NCI-H2029 (cell line): Measurements from ENCODE around the gene OR56A3.
"Not testable (repeated sequence)": the region's sequence is repeated elsewhere in the genome, so short reads cannot be mapped to it uniquely, and the experiment has no call there.

Source experiments
- DNase-seq: peaks from one replicate; lab custom pipeline; 2025; lab: John Stamatoyannopoulos, UW

Gene OR56A3

GRCh38 chr11:5941951-5942350 is at the start of gene OR56A3:
OR56A3 (plus strand) TSS chr11:5942251; CDS start chr11:5947347, 5,096 bp downstream.
- no peak for DNase-seq

- no peak for DNase-seq
These were observed 49.1 kb upstream of the OR56A3 start, which contains the start of gene OR52E5 for GRCh38 chr11:5892908-5893307. OR52E5 (plus strand) TSS chr11:5893208; CDS start chr11:5900777, 7,569 bp downstream.

DNA sequence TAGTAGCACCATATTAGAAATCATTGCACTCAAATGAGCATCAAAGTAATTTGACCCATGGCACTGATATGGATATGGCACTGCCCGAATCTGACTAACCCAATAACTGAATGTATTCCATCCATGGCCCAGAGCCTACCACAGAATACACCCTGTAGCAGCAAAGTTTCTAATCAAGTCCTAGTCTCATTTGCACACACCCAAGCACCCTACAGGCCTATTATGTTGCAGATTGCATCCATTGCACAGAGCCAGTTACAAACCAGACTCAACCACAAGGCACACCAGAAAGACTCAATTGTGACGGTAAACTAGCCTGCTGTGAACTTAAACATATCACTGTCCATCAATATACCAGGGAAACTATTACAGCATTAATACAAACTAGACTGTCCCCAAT is 42.5 kb upstream of the OR56A3 start:
- DNase-seq = no peak

GRCh38 chr11:5910540-5910939 is 31.5 kb upstream of the OR56A3 start:
- no peak for DNase-seq

GRCh38 chr11:5922749-5923426 is 19.2 kb upstream of the OR56A3 start:
- DNase-seq = no peak

DNA sequence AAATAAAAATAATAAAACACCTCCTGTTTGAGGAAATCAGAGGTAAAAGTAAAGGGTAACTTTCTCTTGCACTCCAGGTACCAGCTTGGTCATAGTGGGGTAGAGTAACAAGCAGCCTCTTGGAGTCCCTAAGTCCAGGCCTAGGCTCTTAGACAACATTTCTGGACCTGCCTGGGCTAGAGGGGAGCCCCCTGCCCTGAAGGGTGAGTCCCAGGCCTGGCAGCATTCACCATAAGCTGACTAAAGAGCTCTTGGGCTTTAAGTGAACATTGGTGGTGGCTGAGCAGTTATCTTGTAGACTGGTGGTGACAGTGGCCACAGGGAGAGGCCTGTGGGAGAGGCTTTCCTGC is 18.6 kb upstream of the OR56A3 start:
- no peak for DNase-seq

DNA sequence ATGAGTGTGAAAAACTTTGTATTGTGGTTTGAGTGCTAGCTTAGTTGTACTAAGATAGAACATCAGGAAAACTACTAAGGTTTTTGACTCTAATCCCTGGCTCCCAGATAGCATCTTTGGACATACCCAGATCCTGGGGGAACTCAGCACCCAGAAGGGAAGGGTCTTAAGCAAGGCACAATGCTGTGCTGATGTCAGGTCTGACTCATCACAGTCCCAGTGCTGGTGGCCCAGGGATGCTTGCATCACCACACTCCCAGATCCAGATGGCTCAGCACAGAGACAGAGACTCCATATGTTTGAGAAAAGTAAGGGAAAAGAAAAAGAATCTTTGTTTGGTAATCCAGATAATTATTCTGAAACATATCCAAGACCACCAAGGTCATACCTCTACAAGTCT is 18.3 kb upstream of the OR56A3 start:
- no peak for DNase-seq

- DNase-seq = no peak
These were observed 13.8 kb upstream of the OR56A3 start for GRCh38 chr11:5928271-5928670.

DNA sequence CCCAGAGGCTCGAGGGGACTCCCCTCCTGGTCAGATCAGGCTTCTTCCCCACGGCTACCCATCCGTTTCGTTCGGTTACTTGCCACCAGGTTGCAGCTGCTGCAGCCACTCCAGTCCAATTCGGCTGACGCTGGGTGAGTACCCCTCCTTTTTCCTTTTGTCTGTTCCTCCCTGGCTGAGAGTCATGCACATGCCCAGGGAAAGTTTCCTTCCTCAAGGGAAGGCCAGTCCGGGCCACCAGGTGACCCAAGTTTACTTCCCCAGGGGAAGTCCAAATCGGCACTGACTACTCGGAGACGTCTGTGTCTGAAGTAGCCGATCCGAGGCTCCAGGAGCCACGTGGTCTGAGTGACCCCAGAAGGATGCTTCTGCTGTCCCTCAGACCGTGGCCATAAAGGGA is 13.2 kb upstream of the OR56A3 start:
- DNase-seq = no peak

DNA sequence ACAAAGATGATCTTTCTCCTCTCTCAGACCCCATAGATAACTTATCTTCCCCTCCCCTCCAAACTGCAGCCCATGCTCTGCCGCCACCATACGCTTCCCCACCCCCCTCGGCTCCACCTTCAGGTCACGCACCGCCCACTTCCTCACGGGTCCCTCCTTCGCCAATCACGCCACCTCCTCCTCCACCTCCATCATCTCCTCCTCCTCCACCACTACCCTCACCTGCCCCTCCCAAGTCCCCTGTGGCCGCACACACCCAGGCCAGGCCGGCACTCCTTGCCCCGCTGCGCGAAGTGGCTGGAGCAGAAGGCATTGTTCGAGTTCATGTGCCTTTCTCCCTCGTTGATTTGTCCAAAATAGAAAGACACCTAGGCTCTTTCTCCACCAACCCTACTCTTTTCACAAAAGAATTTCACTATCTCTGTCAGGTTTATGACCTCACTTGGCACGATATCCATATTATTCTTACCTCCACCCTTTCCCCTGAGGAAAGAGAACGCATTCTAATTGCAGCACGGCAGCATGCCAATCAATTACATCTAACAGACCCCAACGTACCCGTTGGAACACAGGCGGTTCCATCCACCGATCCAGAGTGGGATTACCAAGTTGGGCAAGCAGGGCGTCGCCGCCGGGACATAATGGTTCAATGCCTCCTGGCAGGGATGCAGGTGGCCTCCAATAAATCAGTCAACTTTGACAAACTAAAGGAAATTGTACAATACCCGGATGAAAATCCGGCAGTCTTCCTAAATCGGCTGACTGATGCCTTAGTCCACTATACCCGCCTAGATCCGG is 12.3 kb upstream of the OR56A3 start:
- no peak for DNase-seq

DNA sequence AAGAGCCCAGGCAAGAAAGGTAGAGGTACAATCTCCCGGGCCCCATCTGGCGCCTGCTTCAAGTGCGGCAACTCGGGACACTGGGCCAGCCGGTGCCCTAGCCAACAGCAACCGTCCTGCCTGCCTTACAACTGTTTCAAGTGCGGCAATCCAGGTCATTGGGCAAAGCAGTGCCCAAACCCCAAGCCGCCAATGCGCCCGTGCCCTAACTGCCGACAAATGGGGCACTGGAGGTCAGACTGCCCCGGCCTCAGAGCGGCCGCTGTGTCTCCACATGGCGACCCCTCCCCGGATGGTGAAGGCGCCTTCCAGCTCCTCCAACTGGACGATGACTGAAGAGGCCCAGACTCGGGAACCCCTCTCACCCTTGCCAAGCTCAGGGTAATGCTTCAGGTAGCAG is 11.4 kb upstream of the OR56A3 start:
- no peak for DNase-seq

GRCh38 chr11:5931061-5931460 is 11.0 kb upstream of the OR56A3 start:
- DNase-seq = no peak

DNA sequence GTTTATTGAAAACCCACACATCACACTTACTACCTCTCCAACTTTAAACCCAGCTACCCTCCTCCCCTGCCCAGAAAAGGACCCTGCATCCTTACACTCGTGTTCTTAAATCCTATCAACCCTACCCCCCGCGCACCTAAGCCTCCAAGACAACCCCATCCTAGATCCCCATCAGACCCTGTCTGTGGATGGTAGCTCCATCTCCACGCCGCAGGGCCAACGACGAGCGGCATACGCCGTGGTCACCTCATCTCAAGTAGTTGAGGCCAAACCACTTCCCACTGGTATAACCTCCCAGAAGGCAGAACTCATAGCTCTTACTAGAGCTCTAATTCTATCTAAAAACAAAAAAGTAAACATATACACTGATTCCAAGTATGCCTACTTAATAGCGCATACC is 9.4 kb upstream of the OR56A3 start:
- DNase-seq = no peak

GRCh38 chr11:5933116-5933515 is 8.9 kb upstream of the OR56A3 start:
- no peak for DNase-seq

DNA sequence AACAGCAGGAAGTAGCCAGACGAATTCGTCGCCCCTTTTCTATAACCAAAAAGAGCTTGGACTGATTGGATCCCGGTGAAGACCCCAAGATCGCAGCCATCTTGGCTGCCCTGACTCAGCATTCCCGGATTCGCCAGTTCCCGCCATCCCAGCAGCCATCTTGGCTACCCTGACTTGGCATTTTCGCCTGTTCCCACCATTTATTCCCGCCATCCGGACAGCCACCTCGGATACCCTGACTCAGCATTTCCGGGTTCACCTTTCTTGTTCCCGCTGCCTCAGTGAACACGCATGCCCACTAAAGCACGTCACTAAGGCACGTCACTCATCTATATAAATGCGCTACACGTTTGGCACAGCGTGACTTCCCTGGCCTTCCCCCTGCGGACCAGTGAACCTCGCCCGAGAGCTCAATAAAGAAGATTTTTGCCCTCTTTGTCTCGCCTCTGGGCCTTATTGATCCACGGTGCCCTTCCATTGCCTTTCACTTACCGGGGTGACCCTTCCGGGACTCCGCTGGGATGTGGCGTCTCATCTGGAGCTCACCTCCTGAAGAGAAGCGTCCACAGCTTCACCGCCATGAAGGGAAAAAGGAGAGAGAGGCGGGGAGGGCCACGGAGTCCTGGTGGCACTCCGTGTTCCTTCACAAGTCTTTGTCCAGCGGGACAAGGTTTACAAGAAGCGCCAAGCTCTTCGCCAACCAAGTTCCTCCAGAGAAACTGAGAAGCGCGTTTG is 4.0 kb upstream of the OR56A3 start:
- DNase-seq = no peak

GRCh38 chr11:5938603-5938965 is 3.5 kb upstream of the OR56A3 start:
- DNase-seq = no peak

DNA sequence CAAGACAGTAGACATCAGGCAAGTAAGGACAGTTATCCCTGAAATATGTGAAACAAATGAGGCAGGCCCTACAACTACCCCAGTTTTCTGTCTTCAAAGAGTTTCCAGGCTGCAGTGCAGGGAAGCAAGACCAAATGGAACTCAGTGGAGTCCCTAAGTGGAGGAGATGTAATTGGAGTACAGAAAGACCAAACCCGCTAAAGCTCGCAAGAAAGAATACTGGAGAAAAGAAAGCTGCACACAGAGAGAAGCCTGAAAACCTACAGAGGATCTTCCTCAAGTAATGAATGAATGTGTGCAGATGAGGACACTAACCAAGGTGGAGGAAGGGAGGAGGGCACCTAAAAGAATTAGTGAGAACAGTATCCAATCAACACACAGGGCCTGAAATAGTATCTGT is 1.3 kb upstream of the OR56A3 start:
- DNase-seq = no peak

DNA sequence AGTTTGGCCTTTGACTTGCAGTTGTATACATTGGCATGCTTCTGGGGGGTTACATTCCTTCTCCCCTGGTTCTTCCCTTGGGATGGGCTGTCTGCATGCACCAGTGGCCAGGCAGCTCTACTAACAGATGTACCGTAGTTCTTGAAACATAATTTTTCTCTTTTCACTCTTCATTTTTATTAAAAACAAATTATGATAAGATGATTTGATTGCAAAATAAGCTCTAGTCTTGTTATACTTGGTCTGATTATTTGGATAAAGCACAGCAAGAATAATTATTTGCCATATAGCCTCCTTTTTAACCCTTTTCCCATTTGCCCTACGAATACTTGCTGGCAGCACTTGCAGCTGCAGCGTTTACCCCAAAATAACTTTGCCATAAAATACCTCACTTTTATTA is 13.5 kb downstream of the OR56A3 start:
- DNase-seq = no peak

- DNase-seq = not testable (repeated sequence)
These were observed 18.8 kb downstream of the OR56A3 start for GRCh38 chr11:5960704-5961320.

- DNase-seq = no peak
These were observed 24.9 kb downstream of the OR56A3 start for GRCh38 chr11:5966958-5967357.

- no peak for DNase-seq
These were observed 25.7 kb downstream of the OR56A3 start for GRCh38 chr11:5967708-5968107.

DNA sequence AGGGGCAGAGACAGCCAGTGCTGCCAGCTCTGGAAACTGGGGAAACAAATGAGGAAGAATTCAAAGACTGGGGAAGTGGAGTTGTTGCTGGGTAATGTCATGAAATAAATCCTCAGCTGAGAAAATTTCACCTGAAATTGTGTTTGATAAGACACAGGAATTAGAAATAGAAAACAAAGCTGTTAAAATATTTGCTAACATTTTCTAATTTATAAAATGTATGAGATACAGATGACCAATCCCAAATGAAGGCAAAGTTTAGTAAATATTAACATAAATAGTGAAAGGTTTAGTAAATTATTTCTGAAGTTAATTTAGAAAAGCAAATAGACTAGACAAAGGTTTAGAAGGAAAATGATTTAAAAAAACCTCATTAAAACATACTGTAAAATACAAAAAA is 26.3 kb downstream of the OR56A3 start, which contains the start of gene OR56A5:
Gene OR56A5 (minus strand): TSS at position 101 of the 400 bp plus-strand sequence. CDS start 0 bp downstream, at position 101.
- no peak for DNase-seq
